Testis (tissue), 3 donors: ENCODE results near the gene GLI2. TPM values are rescaled to one million over a fixed set of nuclear protein-coding genes. Genes with fewer than 3 reads are reported as not detected.
A peak's percentile ranks its signal among the peaks of the same experiment; 100 is the strongest.

Source experiments
- DNase-seq: peaks from one replicate; pipeline ENCODE4 v3.0.0-alpha.2; 2019
- H3K27ac ChIP-seq, 2 donors: fragments of 200-600 bp; sonication (generic); one replicate each; pipeline ENCODE4 v1.5.1; 2019
- H3K27me3 ChIP-seq: fragments of 200-600 bp; sonication (generic); one replicate; pipeline ENCODE4 v1.5.1; 2019
- H3K36me3 ChIP-seq: fragments of 200-600 bp; sonication (generic); one replicate; pipeline ENCODE4 v1.5.1; 2017; ENCODE audit warnings: low read depth; ENCODE audit errors: missing control alignments
- H3K4me1 ChIP-seq: fragments of 200-600 bp; sonication (generic); one replicate; pipeline ENCODE4 v1.5.1; 2019
- H3K4me3 ChIP-seq, 2 donors: fragments of 200-600 bp; sonication (generic); one replicate each; pipeline ENCODE4 v1.5.1; 2017 to 2019
- H3K9me3 ChIP-seq: fragments of 200-600 bp; sonication (generic); one replicate; pipeline ENCODE4 v1.5.1; 2017
- CTCF ChIP-seq, 3 experiments: fragments of 450-650 bp in 2 of 3; fragments of 200-600 bp in 1 of 3; sonication (generic) in 1 of 3; IDR thresholded peaks; one replicate each; pipeline ENCODE4 v1.5.1; 2016 to 2019; ENCODE audit warnings: antibody characterized with exemption in 3 of 3, mild to moderate bottlenecking in 2 of 3, moderate library complexity in 1 of 3
- POLR2A ChIP-seq: fragments of 450-650 bp; IDR thresholded peaks from one replicate; pipeline ENCODE4 v1.6.1; 2017; ENCODE audit warnings: antibody characterized with exemption, mild to moderate bottlenecking, moderate library complexity
- WGBS, 2 donors: methylation state at CpG; one replicate each; pipeline ENCODE4 v1.1.5; 2018; 5-methylcytosine and 5-hydroxymethylcytosine counted together
- intact Hi-C: fragments of 100-400 bp; cut with DNase I; formaldehyde crosslinking; loops from one replicate; pipeline ENCODE4 v1.15.1; 2023; ENCODE audit warnings: low total_unique reads
- polyA plus RNA-seq: library from polyadenylated mRNA; stranded (reverse); fragments of 350-450 nt; fragmentation: Illumina TruSeq; extraction: RNeasy Lipid Tissue Mini Kit (QIAGEN cat#74804); gene quantifications from one replicate; pipeline ENCODE4 v1.2.3, GENCODE V29; 2014; ENCODE audit warnings: low read depth, low replicate concordance; ENCODE audit not compliant: insufficient read depth
- total RNA-seq, 2 donors: library from RNA; depleted of rRNA; stranded (reverse); fragments of >200 nt; gene quantifications; one replicate each; pipeline ENCODE4 v1.2.3, GENCODE V29; 2016

GLI2 gene
- total and polyA plus RNA-seq, 3 donors from 2014 or later = 5.1 to 21.4 (median 16.5) TPM

GRCh38 chr2:120754067-120754960, 18.6 kb downstream of the GLI2 start:
- intact Hi-C loops = no loop called here
- 56 to 58% methylated on average over 14 of the region's 14 CpGs for WGBS, 2 donors
- no peak for TF ChIP-seq CTCF (IDR thresholded peaks at IDR 0.05)
- Histone ChIP-seq H3K9me3 (no peaks in the 10 kb centered on the region), H3K27ac (no peak overlapping the region), H3K36me3 (no peaks in the 10 kb centered on the region), H3K4me1 (peaks cover 29% of the 10 kb centered on the region), H3K27me3 (no peaks in the 10 kb centered on the region), H3K4me3 (no peak overlapping the region)
- no peak for DNase-seq

- H3K27ac ChIP-seq = peak overlapping the region; percentile 82 to 90
- no peaks in the 10 kb centered on the region for H3K27me3 ChIP-seq
- H3K9me3 ChIP-seq = no peaks in the 10 kb centered on the region
- H3K4me3 ChIP-seq = no peak overlapping the region
- peak; percentile 81 for DNase-seq
- no peaks in the 10 kb centered on the region for H3K36me3 ChIP-seq
- TF ChIP-seq CTCF (IDR thresholded peaks at IDR 0.05) (no peak), POLR2A (no peak)
- 30 to 40% methylated on average over 12 to 16 of the region's 16 CpGs for WGBS, 2 donors
- intact Hi-C loops = no loop called here
- H3K4me1 ChIP-seq = peaks cover 53% of the 10 kb centered on the region
Observed at GRCh38 chr2:120758181-120759144, 22.8 kb downstream of the GLI2 start.

- WGBS, 2 donors = 68 to 76% methylated on average over 6 to 7 of the region's 7 CpGs
- Histone ChIP-seq H3K27ac (peak overlapping the region; percentile 82 to 90), H3K36me3 (no peaks in the 10 kb centered on the region), H3K4me3 (no peak overlapping the region), H3K27me3 (no peaks in the 10 kb centered on the region), H3K4me1 (peaks cover 63% of the 10 kb centered on the region), H3K9me3 (no peaks in the 10 kb centered on the region)
- no peak for DNase-seq
- TF ChIP-seq CTCF (IDR thresholded peaks at IDR 0.05) (no peak), POLR2A (no peak)
- intact Hi-C loops = no loop called here
Observed at GRCh38 chr2:120759543-120760331, 24.1 kb downstream of the GLI2 start.

- peaks cover 72% of the 10 kb centered on the region for H3K4me1 ChIP-seq
- TF ChIP-seq CTCF (IDR thresholded peaks at IDR 0.05) (no peak), POLR2A (no peak)
- peak overlapping the region in 1 of 2 donors; percentile 21 for H3K27ac ChIP-seq
- intact Hi-C loops = no loop called here
- no peak for DNase-seq
- 67 to 86% methylated on average over 8 of the region's 8 CpGs for WGBS, 2 donors
- H3K27me3 ChIP-seq = no peaks in the 10 kb centered on the region
- H3K4me3 ChIP-seq = no peak overlapping the region
- no peaks in the 10 kb centered on the region for H3K36me3 ChIP-seq
- H3K9me3 ChIP-seq = no peaks in the 10 kb centered on the region
Observed at GRCh38 chr2:120760446-120761135, 24.9 kb downstream of the GLI2 start.
